GM12873 (cell line): ENCODE measurements around the gene LRWD1.

Experiments used
- TF ChIP-seq, protein P1 (sequence below): IDR thresholded peaks from 2 replicates; pipeline ENCODE4 v1.5.1; 2012; ENCODE audit warnings: low read depth, mild to moderate bottlenecking, moderate library complexity, low read length, control low read depth; ENCODE audit not compliant: insufficient read depth; ENCODE audit errors: missing control alignments

Gene LRWD1

DNA sequence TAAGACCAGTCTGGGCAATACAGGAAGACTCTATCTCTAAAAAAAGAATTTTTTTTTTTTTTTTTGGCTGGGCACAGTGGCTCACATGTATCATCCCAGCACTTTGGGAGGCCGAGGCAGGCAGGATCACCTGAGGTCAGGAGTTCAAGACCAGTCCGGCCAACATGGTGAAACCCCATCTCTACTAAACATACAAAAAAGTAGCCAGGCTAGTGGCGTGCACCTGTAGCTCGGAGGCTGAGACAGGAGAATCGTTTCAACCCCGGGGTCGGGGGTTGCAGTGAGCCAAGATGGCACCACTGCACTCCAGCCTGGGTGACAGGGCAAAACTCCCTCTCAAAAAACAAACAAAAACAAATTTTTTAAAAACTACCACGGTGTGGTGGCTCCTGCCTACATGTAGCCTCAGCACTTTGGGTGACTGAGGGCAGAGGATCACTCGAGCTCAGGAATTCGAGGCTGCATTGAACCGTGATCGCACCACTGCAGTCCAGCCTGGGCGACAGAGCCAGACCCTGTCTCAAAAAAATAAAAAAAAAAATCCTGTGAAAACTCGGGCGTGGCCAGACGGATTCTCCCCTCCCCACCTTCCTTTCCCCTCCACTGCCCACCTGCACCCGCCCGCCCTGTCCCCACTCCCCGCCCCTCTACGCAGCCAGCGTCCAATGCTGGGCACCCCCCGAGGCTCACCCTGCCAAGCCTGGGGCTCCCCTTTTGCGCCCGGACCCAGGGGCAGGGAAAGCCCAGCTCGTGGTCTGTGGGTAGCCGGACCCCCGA is 32.2 kb upstream of the LRWD1 start:
- TF ChIP-seq, protein P1, sequence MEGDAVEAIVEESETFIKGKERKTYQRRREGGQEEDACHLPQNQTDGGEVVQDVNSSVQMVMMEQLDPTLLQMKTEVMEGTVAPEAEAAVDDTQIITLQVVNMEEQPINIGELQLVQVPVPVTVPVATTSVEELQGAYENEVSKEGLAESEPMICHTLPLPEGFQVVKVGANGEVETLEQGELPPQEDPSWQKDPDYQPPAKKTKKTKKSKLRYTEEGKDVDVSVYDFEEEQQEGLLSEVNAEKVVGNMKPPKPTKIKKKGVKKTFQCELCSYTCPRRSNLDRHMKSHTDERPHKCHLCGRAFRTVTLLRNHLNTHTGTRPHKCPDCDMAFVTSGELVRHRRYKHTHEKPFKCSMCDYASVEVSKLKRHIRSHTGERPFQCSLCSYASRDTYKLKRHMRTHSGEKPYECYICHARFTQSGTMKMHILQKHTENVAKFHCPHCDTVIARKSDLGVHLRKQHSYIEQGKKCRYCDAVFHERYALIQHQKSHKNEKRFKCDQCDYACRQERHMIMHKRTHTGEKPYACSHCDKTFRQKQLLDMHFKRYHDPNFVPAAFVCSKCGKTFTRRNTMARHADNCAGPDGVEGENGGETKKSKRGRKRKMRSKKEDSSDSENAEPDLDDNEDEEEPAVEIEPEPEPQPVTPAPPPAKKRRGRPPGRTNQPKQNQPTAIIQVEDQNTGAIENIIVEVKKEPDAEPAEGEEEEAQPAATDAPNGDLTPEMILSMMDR: no peak

DNA sequence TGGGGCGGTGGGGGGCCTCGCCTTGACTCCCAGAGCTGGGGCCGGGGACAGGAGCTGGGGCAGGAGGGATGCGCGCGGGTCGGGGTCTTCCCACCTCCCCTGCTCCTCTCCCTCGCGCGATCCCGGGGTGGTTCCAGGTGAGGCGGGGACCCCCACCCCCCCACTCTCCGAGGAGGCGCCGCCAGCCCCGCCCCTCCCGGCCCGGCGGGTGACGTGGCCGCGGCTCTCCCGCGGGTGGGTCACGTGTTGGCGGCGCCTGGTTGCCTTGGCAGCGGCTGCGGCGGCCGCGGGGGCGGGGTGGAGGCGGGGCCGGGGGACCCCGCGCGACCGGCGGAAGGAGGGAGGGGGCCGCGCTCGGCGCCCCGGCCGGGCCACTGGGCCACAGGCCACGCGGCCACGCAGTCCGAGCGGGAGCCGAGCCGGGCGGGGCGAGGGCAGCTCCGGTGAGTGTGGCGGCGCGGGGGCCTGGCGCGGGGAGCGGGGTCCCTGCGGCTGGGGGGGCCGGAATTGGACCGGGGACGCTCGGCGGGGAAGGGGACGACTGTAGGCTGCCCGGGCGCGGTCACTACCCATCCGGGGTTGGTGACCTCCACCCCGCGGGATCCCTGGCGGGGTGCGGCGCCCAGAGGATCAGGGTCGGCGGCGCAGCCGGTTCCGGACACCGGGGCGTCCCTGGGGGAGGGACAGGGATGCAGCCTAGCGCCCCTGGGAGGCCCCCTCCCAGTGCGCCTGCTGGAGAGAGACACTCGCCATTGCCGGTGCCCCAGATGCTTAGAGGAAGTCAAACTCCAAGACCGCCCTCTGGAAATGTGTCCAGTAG is 31.4 kb upstream of the LRWD1 start, which contains the start of gene ORAI2:
Gene ORAI2 (plus strand): TSS at position 357 of the 820 bp plus-strand sequence. CDS start 5,382 bp downstream, outside the sequence.
- TF ChIP-seq, protein P1: no peak

DNA sequence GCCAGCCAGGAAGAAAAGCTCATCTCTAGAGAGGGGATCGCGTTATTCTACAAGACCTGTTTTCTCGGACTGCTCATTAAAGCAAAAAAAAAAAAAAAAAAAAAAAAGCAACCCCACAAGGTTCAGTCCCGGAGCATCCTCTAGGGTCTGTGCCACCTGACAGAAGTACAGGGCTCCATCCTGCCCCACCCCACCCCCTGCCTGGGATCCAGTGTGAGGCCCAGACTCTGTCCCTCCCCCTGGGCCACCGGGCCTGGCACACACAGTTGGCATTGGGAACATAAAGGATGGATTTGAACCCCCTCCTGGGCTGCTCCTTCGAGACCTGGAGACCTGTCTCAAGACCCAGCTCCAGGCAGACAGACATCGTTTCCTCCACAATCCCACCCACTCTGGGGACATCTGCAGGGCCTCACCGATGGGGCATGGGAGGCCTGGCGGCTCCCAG is 30.7 kb upstream of the LRWD1 start:
- TF ChIP-seq, protein P1: no peak

DNA sequence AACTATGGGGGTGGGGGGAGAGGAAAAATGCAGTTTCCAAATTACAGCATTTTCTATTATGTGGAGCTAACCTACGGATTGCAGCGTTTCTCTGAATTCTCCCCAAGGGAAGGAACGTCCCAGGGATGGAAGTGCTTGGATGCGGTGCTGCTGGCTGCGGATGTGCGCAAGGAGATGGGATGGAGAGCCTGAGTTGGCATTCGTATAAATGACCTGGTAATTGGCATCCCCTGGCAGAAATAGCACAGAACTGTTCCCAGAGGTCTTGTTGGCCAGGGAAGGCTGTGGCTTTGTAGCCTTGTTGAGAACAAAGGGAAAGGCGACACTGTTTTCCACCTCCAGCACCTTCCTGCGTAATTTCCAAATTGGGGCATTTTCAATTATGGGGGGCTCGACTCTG is 28.7 kb upstream of the LRWD1 start:
- TF ChIP-seq, protein P1: no peak

DNA sequence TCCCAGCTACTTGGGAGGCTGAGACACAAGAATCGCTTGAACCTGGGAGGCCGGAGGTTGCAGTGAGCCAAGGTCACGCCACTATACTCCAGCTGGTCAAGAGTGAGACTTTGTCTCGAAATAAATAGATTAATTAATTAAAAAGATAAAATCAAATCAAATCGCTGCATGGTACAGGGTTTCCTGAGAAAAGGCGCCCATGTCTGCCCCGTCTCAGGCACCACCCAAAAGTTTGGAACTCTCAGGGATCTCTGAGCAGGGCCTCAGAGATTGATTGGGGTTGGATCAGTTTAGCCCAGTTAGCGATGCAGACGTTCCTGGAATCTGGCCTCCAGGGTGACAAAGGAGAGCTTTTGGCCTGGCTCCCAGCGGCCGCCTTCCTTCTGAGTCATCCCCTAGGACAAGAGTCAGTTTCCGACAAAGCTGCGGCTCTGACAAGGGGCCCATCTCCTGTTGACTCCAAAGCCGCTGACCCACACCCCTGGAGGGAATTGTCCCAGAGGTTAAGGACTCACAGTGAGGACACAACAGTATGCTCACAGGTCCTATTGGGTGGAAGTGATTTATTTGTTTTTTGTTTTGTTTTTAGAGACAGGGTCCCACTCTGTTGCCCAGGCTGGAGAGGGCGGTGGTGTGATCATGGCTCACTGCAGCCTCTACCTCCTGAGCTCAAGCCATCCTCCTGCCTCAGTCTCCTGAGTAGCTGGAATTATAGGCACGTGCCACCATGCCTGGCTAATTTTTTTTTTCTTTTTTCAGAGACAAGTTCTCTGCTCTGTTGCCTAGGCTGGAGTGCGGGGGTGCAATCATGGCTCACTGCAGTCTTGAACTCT is 24.6 kb upstream of the LRWD1 start:
- TF ChIP-seq, protein P1: no peak

DNA sequence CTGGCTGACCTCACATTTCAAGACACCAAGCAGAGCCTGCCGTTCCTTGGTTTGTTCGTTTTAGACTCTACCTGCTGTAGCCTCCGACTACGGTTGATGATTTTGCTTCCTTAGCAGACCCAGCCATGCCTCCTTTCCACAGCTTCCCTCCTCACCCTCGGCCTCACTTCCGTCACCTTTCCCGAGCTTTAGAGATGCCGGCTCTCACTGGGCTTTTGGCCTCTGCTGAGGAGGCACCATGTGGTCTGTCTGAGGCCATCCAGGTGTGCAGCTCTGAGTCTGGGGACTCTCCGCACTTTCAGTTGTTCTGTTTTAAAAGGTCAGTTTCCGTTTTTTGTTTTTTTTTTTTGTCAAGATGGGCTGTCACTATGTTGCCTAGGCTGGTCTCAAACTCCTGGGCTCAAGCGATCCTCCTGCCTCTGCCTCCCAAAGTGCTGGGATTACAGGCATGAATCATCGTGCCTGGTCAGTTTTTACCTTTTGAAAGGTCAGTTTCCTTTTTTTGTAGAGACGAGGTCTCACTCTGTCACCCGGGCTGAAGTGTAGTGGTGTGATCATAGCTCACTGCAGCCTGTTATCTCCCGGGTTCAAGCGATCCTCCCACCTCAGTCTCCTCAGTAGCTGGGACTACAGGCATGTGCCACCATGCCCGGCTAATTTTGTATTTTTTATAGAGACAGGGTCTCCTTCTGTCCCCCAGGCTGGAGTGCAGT is 19.7 kb upstream of the LRWD1 start:
- TF ChIP-seq, protein P1: no peak
